GM13976 (cell line): ENCODE data around the gene MTMR3.
"Not testable (repeated sequence)": the region's sequence is repeated elsewhere in the genome, so short reads cannot be mapped to it uniquely, and the experiment has no call there.

Experiments used
- DNase-seq: peaks from one replicate; pipeline ENCODE4 v3.0.0; 2012; ENCODE audit warnings: low spot score
- in situ Hi-C: fragments of 300-500 bp; cut with MboI; formaldehyde crosslinking; loops from one replicate; pipeline ENCODE4 v1.12.0; 2022; ENCODE audit warnings: low sequenced_read_pairs, mixed read lengths, inconsistent platforms; ENCODE audit not compliant: unreplicated experiment
- TF ChIP-seq, protein P1 (sequence below): IDR thresholded peaks from 2 replicates; pipeline ENCODE4 v1.5.1; 2012; ENCODE audit warnings: borderline replicate concordance, mild to moderate bottlenecking; ENCODE audit not compliant: insufficient read depth; ENCODE audit errors: extremely low read depth, missing control alignments, control extremely low read depth

MTMR3 gene

DNA sequence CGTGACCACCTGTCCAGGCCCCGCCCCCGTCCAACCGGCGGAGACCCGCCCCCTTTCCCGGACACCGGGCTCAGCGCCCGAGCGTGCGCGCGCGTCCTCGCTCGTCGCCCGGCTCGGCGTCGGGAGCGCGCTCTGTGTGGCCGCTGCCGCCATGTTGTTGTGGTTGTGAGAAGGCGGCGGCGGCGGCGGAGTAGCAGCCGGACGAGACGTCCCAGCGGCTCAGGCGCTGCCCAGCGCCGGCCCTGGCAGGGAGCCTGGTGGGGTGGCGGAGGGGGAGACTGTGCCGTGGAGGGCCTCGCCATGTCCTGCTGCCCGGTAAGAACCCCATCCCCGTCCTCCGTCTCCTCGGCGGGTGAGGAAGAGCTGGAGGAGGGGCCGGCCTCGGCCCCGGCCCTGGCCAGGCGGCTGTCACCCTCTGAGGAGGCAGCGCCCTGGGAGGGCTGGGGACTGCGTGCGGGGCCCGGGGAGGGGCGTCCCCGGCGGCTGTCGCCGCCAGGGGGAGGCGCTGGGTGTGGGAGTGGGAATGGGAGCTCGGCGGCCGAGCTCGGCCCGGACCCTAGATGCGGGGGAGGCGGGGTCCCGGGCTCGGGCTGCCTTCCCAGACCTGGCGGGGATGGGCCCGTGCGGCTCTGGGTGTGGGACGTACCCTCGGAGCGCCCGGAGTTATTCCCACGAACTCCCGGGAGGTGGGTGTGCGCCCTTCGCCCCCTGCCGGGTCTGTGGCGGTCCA, at the start of gene MTMR3:
Gene MTMR3 (plus strand): TSS at position 130 of the 730 bp plus-strand sequence. CDS start 87,886 bp downstream, outside the sequence.
- TF ChIP-seq, protein P1, sequence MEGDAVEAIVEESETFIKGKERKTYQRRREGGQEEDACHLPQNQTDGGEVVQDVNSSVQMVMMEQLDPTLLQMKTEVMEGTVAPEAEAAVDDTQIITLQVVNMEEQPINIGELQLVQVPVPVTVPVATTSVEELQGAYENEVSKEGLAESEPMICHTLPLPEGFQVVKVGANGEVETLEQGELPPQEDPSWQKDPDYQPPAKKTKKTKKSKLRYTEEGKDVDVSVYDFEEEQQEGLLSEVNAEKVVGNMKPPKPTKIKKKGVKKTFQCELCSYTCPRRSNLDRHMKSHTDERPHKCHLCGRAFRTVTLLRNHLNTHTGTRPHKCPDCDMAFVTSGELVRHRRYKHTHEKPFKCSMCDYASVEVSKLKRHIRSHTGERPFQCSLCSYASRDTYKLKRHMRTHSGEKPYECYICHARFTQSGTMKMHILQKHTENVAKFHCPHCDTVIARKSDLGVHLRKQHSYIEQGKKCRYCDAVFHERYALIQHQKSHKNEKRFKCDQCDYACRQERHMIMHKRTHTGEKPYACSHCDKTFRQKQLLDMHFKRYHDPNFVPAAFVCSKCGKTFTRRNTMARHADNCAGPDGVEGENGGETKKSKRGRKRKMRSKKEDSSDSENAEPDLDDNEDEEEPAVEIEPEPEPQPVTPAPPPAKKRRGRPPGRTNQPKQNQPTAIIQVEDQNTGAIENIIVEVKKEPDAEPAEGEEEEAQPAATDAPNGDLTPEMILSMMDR = peak; percentile 16
- peak; percentile 86 for DNase-seq
- in situ Hi-C loops = no loop called here

DNA sequence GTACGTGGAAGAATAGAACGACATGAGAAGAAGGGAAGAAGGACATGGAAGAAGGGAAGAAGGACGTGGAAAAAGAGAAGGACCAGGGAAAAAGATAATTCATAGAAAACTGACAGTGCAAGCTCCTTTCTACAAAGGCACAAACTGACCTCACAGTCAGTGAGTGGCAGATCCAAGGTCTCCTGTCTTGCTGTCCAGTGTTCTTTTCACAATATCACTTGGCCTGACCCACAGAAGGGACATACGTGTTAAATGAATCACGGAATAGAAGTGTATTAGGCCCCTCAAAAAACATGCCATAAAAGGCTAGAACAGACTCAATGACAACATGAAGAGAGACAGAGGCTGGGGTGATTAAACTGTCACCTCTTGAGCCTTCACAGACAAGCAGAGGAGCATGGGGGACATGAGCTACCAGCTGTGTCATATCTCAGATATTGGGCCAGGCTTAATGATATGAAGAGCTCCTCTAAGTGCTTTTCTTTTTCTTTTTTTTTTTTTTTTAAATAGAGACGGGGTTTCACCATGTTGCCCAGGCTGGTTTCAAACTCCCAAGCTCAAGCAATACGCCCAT, 49.5 kb upstream of the MTMR3 start:
- TF ChIP-seq, protein P1 = no peak
- in situ Hi-C loops = no loop called here
- DNase-seq = no peak

DNA sequence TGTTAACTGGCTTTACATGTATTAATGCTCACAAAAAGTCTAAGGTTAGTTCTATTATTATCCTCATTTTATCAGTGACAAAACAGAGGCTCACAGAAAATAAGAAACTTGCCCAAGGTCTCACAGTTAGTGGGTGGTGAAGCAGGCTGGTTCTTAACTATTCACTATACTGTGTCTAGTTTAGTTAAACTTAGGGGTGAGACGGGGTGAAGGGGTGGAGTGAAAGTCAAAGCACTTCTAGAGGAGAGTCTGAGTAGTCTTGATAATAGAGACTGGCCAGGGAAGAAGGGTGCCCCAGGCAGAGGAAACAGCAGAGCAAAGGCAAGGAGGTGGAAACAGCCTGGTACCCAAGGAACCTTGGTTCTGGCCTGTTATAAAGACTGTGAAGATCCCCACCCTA, 48.9 kb upstream of the MTMR3 start:
- DNase-seq = no peak
- in situ Hi-C loops = no loop called here
- TF ChIP-seq, protein P1 = no peak

DNA sequence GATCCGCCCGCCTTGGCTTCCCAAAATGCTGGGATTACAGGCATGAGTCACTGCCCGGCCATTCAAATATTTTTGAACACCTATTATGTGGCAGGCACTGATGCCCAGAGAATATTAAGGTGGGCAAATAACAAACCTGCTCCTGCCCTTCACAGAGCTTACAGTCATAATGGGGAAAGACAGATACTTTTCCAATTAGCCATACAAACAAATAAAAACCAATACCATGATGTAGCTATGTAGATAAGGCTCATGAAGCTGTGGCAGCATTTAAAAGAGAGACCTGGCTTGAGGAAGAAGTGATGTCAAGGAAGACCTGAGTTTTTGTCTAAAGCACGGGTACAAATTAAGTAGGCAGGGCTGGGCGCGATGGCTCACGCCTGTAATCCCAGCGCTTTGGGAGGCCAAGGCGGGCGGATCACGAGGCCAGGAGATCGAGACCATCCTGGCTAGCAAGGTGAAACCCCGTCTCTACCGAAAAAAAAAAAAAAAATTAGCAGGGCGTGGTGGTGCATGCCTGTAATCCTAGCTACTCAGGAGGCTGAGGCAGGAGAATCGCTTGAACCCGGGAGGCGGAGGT, 46.1 kb upstream of the MTMR3 start:
- DNase-seq, in situ Hi-C loops: not testable (repeated sequence)

DNA sequence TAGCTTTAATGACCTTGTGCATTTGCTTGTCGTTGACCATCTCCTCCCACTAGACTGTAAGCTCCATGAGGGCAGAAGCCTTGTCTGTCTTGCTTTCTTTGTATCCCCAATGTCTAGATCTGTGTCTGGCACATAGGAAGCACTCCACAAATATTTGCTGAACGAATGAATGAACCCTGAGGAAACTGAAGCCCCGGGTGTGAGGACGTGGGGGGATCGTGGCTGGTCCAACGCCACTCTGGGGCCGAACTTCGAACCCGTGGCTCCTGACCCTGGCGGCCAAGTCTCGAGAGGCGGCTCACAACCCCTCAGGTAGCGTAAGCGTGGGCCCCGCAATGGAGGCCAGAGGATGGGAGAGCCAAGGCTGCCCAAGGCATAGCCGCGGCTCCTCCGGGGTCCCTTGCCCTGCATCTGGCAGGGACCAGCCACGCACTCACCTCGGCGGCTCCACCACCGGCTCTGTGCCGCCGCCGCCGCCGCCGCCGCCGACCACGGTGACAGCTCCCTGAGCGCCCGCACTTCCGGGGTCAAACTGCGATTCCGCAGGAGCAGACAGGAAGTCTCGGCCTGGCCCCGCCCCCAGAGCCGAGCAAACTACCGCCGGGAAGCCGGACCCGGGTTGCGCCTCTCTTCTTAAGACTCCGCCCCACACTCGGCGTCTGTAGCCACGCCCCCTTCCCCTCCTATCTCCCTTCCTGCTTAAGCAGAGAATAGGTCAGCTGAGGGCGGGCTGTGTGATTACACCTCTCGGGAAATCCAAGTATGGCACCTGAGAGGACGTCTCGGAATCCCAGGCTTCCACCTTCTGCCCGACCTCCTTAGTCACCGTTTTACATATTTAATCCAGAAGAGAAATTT, 45.0 kb upstream of the MTMR3 start, which contains the start of gene ASCC2:
Gene ASCC2 (minus strand): TSS at position 534 of the 858 bp plus-strand sequence. CDS start 5,949 bp downstream, outside the sequence.
- in situ Hi-C loops = no loop called here
- TF ChIP-seq, protein P1 = no peak
- peak; percentile 99 for DNase-seq

DNA sequence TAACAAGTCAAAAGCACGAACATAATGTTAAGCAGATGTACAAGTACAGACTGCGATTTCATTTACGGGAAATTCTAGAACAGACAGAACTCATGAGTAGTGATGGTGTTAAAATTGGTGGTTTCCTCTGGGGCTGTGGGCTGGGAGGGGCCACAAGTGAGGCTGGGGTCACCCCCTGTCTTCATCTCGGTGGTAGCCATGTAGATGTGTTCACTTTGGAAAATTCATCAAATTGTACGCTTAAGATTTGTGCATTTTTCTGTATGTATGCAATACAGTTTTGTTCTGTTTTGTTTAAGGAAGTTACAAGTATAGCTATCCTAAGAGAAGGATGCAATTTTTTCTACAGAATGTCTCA, 44.4 kb upstream of the MTMR3 start:
- no peak for DNase-seq
- TF ChIP-seq, protein P1 = no peak
- in situ Hi-C loops = no loop called here
